NCI-H1105 treated with DMSO at 0.1 percent for 48 hours (cell line): ENCODE measurements around the gene RSRC1.

ENCODE experiments used
- DNase-seq: peaks from one replicate; lab custom pipeline; 2025; lab: John Stamatoyannopoulos, UW

RSRC1 gene

GRCh38 chr3:158128755-158129154 is 18.9 kb downstream of the RSRC1 start:
- no peak for DNase-seq

GRCh38 chr3:158134363-158134762 is 24.5 kb downstream of the RSRC1 start:
- DNase-seq = no peak

- no peak for DNase-seq
These were observed 30.5 kb downstream of the RSRC1 start for GRCh38 chr3:158140396-158140795.

- no peak for DNase-seq
These were observed 38.3 kb downstream of the RSRC1 start for GRCh38 chr3:158148218-158148617.

- no peak for DNase-seq
These were observed 42.3 kb downstream of the RSRC1 start for GRCh38 chr3:158152186-158152585.

- no peak for DNase-seq
These were observed 49.1 kb downstream of the RSRC1 start for GRCh38 chr3:158158969-158159368.

- DNase-seq = no peak
These were observed 49.8 kb downstream of the RSRC1 start for GRCh38 chr3:158159714-158160113.

- DNase-seq = no peak
These were observed 51.1 kb downstream of the RSRC1 start for GRCh38 chr3:158160958-158161357.

- DNase-seq = peak; percentile 89
These were observed 55.3 kb downstream of the RSRC1 start for GRCh38 chr3:158165141-158165655.

GRCh38 chr3:158165730-158166129 is 55.8 kb downstream of the RSRC1 start:
- no peak for DNase-seq

GRCh38 chr3:158166223-158166622 is 56.3 kb downstream of the RSRC1 start:
- DNase-seq = no peak

- DNase-seq = no peak
These were observed 58.1 kb downstream of the RSRC1 start for GRCh38 chr3:158167737-158168557.

- DNase-seq = no peak
These were observed 59.2 kb downstream of the RSRC1 start for GRCh38 chr3:158169091-158169491.

- DNase-seq = no peak
These were observed 71.2 kb downstream of the RSRC1 start for GRCh38 chr3:158181096-158181495.

- DNase-seq = no peak
These were observed 75.8 kb downstream of the RSRC1 start for GRCh38 chr3:158185711-158186110.

GRCh38 chr3:158200955-158201354 is 91.1 kb downstream of the RSRC1 start:
- DNase-seq = no peak

GRCh38 chr3:158205324-158205723 is 95.4 kb downstream of the RSRC1 start:
- no peak for DNase-seq

GRCh38 chr3:158205994-158206393 is 96.1 kb downstream of the RSRC1 start:
- DNase-seq = no peak

GRCh38 chr3:158210067-158210466 is 100.2 kb downstream of the RSRC1 start:
- DNase-seq = no peak

- no peak for DNase-seq
These were observed 103.6 kb downstream of the RSRC1 start for GRCh38 chr3:158213461-158213860.

GRCh38 chr3:158217992-158218391 is 108.1 kb downstream of the RSRC1 start:
- DNase-seq = no peak

GRCh38 chr3:158220575-158220974 is 110.7 kb downstream of the RSRC1 start:
- no peak for DNase-seq

GRCh38 chr3:158221426-158221825 is 111.5 kb downstream of the RSRC1 start:
- no peak for DNase-seq

- DNase-seq = no peak
These were observed 116.5 kb downstream of the RSRC1 start for GRCh38 chr3:158226429-158226828.
